Kasumi-1 (cell line): ENCODE data around the gene PDGFD.

Source experiments
- DNase-seq, 2 experiments: peaks; one replicate each; lab custom pipeline; 2025; lab: John Stamatoyannopoulos, UW

Gene PDGFD

GRCh38 chr11:104164028-104164520, at the start of gene PDGFD:
PDGFD (minus strand) TSS chr11:104164147.
- peak; percentile 44 to 54 for DNase-seq

GRCh38 chr11:104206936-104207335, 43.0 kb upstream of the PDGFD start:
- no peak for DNase-seq

GRCh38 chr11:104205838-104206237, 41.9 kb upstream of the PDGFD start:
- DNase-seq: no peak

- no peak for DNase-seq
These were observed 36.7 kb upstream of the PDGFD start for GRCh38 chr11:104200688-104201087.

- no peak for DNase-seq
These were observed 35.1 kb upstream of the PDGFD start for GRCh38 chr11:104199053-104199452.

GRCh38 chr11:104198576-104198975, 34.6 kb upstream of the PDGFD start:
- DNase-seq: no peak

GRCh38 chr11:104191124-104191523, 27.2 kb upstream of the PDGFD start:
- no peak for DNase-seq

- no peak for DNase-seq
These were observed 19.6 kb upstream of the PDGFD start for GRCh38 chr11:104183593-104183992.

- DNase-seq: no peak
These were observed 11.8 kb upstream of the PDGFD start for GRCh38 chr11:104175769-104176168.

GRCh38 chr11:104169091-104169490, 5.1 kb upstream of the PDGFD start:
- no peak for DNase-seq

- DNase-seq: no peak
These were observed 1.1 kb upstream of the PDGFD start for GRCh38 chr11:104165014-104165413.

- DNase-seq: peak in 1 of 2 experiments; percentile 8
These were observed 583 bp downstream of the PDGFD start for GRCh38 chr11:104163100-104164027.

GRCh38 chr11:104161751-104162450, 2.0 kb downstream of the PDGFD start:
- DNase-seq: no peak

GRCh38 chr11:104159356-104159755, 4.6 kb downstream of the PDGFD start:
- DNase-seq: no peak

GRCh38 chr11:104155375-104155774, 8.6 kb downstream of the PDGFD start:
- DNase-seq: no peak

GRCh38 chr11:104154296-104154695, 9.7 kb downstream of the PDGFD start:
- DNase-seq: no peak

GRCh38 chr11:104152941-104153505, 10.9 kb downstream of the PDGFD start:
- peak; percentile 44 to 47 for DNase-seq

GRCh38 chr11:104151404-104152204, 12.3 kb downstream of the PDGFD start:
- DNase-seq: peak; percentile 5

- no peak for DNase-seq
These were observed 15.2 kb downstream of the PDGFD start for GRCh38 chr11:104148706-104149105.

- DNase-seq: no peak
These were observed 15.9 kb downstream of the PDGFD start for GRCh38 chr11:104148074-104148473.

GRCh38 chr11:104146943-104147342, 17.0 kb downstream of the PDGFD start:
- no peak for DNase-seq

- no peak for DNase-seq
These were observed 17.5 kb downstream of the PDGFD start for GRCh38 chr11:104146421-104146820.
